Measurements from ENCODE around the gene RBM19.

The RBM19 gene

GRCh38 chr12:113840401-113841042 lies 125.6 kb downstream of the RBM19 start:
- TF ChIP-seq FOXM1 (IDR thresholded peaks at IDR 0.05; ENCODE audit: borderline replicate concordance) (no peak), SUZ12 (IDR thresholded peaks at IDR 0.05) (no peak), NFRKB (IDR thresholded peaks at IDR 0.05) (no peak), BHLHE40 (IDR thresholded peaks at IDR 0.05; ENCODE audit: borderline replicate concordance) (no peak), ELF4 (IDR thresholded peaks at IDR 0.05) (no peak), L3MBTL2 (conservative IDR thresholded peaks at IDR 0.05) (no peak), PKNOX1 (IDR thresholded peaks at IDR 0.05) (no peak), CTBP1 (IDR thresholded peaks at IDR 0.05; ENCODE audit: borderline replicate concordance) (no peak), HDGF (IDR thresholded peaks at IDR 0.05; ENCODE audit: borderline replicate concordance) (no peak), FOXA1 (IDR thresholded peaks at IDR 0.05) (no peak), SP1 (IDR thresholded peaks at IDR 0.05) (no peak), TARDBP (IDR thresholded peaks at IDR 0.05) (no peak)
- ChIA-PET POLR2A (no interaction called here), CTCF (no interaction called here)
- DNase-seq (ENCODE audit: extremely low spot score) = no peak

- TF ChIP-seq FOXK2 (IDR thresholded peaks at IDR 0.05) (no peak), FOXA1 (IDR thresholded peaks at IDR 0.05) (no peak), LEF1 (IDR thresholded peaks at IDR 0.05; ENCODE audit: borderline replicate concordance) (no peak), ZNF384 (IDR thresholded peaks at IDR 0.05) (no peak), SP1 (IDR thresholded peaks at IDR 0.05) (no peak), NFRKB (IDR thresholded peaks at IDR 0.05) (no peak), BHLHE40 (IDR thresholded peaks at IDR 0.05; ENCODE audit: borderline replicate concordance) (no peak), PKNOX1 (IDR thresholded peaks at IDR 0.05) (no peak), ELF4 (IDR thresholded peaks at IDR 0.05) (no peak), CTBP1 (IDR thresholded peaks at IDR 0.05; ENCODE audit: borderline replicate concordance) (no peak), TARDBP (IDR thresholded peaks at IDR 0.05) (no peak), L3MBTL2 (conservative IDR thresholded peaks at IDR 0.05) (no peak), FOXM1 (IDR thresholded peaks at IDR 0.05; ENCODE audit: borderline replicate concordance) (no peak), ARNT (IDR thresholded peaks at IDR 0.05) (no peak)
- DNase-seq (ENCODE audit: extremely low spot score) = no peak
- CTCF ChIA-PET = no interaction called here
- POLR2A ChIA-PET = no interaction called here
Measured at GRCh38 chr12:113838896-113839295, 127.2 kb downstream of the RBM19 start.

DNA sequence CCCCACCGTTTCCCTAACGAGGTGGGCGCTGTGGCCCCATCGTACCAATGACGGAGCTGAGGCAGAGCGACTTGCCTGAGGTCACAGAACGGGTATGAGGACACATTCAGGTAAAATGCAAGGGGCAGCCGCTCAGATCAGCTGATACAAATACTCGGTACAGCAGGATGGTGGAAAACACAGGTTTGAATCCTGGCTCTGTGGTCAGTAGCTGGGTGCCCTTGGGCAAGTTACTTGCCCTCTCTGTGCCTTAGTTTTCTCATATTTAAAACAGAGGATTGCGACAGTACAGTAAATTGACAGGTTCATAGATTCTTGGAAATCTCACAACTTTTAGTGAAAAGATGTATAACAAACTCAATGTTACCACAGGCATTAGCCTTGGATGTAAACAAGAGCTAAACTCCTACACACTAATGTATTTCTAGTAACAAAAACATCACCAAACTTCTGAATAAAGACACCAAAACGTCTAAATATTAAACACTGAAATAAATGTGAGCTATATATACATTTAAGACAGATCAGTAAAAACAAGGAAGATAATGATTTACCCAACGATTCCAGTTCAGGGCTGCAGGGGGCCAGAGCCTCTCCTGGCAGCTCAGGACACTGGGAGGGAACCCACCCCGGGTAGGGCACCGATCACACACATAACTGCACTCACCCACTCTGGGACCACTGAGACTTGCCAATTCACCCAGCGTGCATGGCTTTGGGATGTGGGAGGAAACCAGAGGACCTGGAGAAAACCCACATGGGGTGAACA lies 128.4 kb downstream of the RBM19 start:
- ChIA-PET POLR2A (no interaction called here), CTCF (interaction anchor here (0.7 to 0.8 kb wide), 3 partner anchors 44 to 635 kb away, joined by 3 to 4 read pairs (median 3); no protein-coding TSS in a partner anchor)
- TF ChIP-seq NFRKB (IDR thresholded peaks at IDR 0.05) (no peak), LEF1 (IDR thresholded peaks at IDR 0.05; ENCODE audit: borderline replicate concordance) (no peak), FOXK2 (IDR thresholded peaks at IDR 0.05) (no peak), ARNT (IDR thresholded peaks at IDR 0.05) (no peak), ZNF384 (IDR thresholded peaks at IDR 0.05) (no peak), TARDBP (IDR thresholded peaks at IDR 0.05) (no peak), ELF4 (IDR thresholded peaks at IDR 0.05) (no peak), SUZ12 (IDR thresholded peaks at IDR 0.05) (no peak), FOXM1 (IDR thresholded peaks at IDR 0.05; ENCODE audit: borderline replicate concordance) (no peak), L3MBTL2 (conservative IDR thresholded peaks at IDR 0.05) (no peak), PKNOX1 (IDR thresholded peaks at IDR 0.05) (no peak), BHLHE40 (IDR thresholded peaks at IDR 0.05; ENCODE audit: borderline replicate concordance) (no peak), HDGF (IDR thresholded peaks at IDR 0.05; ENCODE audit: borderline replicate concordance) (no peak), CTBP1 (IDR thresholded peaks at IDR 0.05; ENCODE audit: borderline replicate concordance) (no peak), SP1 (IDR thresholded peaks at IDR 0.05) (no peak), FOXA1 (IDR thresholded peaks at IDR 0.05) (no peak)
- DNase-seq (ENCODE audit: extremely low spot score) = no peak

GRCh38 chr12:113837084-113837483 lies 129.0 kb downstream of the RBM19 start:
- ChIA-PET CTCF (interaction anchor here (0.7 kb wide), 1 partner anchor 99 kb away, joined by 4 read pairs; no protein-coding TSS in a partner anchor), POLR2A (no interaction called here)
- DNase-seq (ENCODE audit: extremely low spot score) = no peak
- no peak for TF ChIP-seq ELF4 (IDR thresholded peaks at IDR 0.05)
- no peak for TF ChIP-seq TARDBP (IDR thresholded peaks at IDR 0.05)

DNA sequence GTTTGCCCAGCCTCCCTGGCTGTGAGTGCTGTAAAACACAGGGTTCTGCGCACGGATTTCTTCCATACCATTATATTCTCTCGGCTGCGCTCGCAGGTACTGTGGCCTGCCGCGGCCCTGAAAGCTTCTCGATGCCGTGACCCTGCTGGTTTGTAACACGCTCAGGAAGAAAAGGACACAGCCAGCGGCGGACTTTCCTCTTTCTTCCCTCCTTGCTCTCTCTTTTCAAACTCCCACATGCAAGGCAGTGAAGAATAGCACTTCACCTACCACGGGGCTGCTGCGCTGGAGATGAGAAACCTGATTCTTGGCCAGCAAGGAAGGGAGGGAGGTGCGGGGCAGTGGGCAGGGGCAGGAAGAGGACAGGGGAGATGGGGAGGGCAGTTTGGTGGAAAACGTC lies 130.2 kb downstream of the RBM19 start:
- CTCF ChIA-PET = no interaction called here

More for the DNA sequence above, 130.2 kb downstream of the RBM19 start:
- DNase-seq (ENCODE audit: extremely low spot score) = no peak
- TF ChIP-seq SP1 (IDR thresholded peaks at IDR 0.05) (no peak), PKNOX1 (IDR thresholded peaks at IDR 0.05) (no peak), CTBP1 (IDR thresholded peaks at IDR 0.05; ENCODE audit: borderline replicate concordance) (no peak), TARDBP (IDR thresholded peaks at IDR 0.05) (no peak), FOXK2 (IDR thresholded peaks at IDR 0.05) (no peak), HDGF (IDR thresholded peaks at IDR 0.05; ENCODE audit: borderline replicate concordance) (no peak), ELF4 (IDR thresholded peaks at IDR 0.05) (no peak), NFRKB (IDR thresholded peaks at IDR 0.05) (no peak), BHLHE40 (IDR thresholded peaks at IDR 0.05; ENCODE audit: borderline replicate concordance) (no peak), FOXA1 (IDR thresholded peaks at IDR 0.05) (no peak), LEF1 (IDR thresholded peaks at IDR 0.05; ENCODE audit: borderline replicate concordance) (no peak)
- POLR2A ChIA-PET = no interaction called here
